HL-60 (cell line): Measurements from ENCODE around the gene POLN.

Experiments
- DNase-seq, 2 experiments: peaks; one replicate each; pipeline ENCODE4 v3.0.0-alpha.2; 2010 to 2020; ENCODE audit warnings: low read depth in 1 of 2, low spot score in 1 of 2
- H3K27ac ChIP-seq: fragments of 250-450 bp; sonication (Bioruptor Pico); replicated peaks from 2 replicates; pipeline ENCODE4 v1.5.1; 2020; ENCODE audit warnings: mild to moderate bottlenecking, moderate library complexity
- H3K27me3 ChIP-seq: fragments of 250-450 bp; sonication (Bioruptor Pico); 2 replicates; pipeline ENCODE4 v1.5.1; 2021; ENCODE audit warnings: mild to moderate bottlenecking, moderate library complexity; ENCODE audit not compliant: insufficient read depth, poor library complexity, severe bottlenecking
- H3K4me3 ChIP-seq: replicated peaks from 2 replicates; pipeline ENCODE4 v1.5.1; 2011; ENCODE audit warnings: mild to moderate bottlenecking, control low read depth, low read length; ENCODE audit not compliant: insufficient read depth
- CTCF ChIP-seq: IDR thresholded peaks from one replicate; pipeline ENCODE4 v1.5.1; 2011; ENCODE audit warnings: low read length, control low read depth, inconsistent platforms; ENCODE audit not compliant: insufficient read depth
- GABPA ChIP-seq: IDR thresholded peaks from 2 replicates; pipeline ENCODE4 v1.6.1; 2012; ENCODE audit warnings: low read depth
- POLR2AphosphoS5 ChIP-seq: IDR thresholded peaks from 2 replicates; pipeline ENCODE4 v1.6.1; 2012; ENCODE audit warnings: low read depth
- REST ChIP-seq: IDR thresholded peaks from 2 replicates; pipeline ENCODE4 v1.6.1; 2012; ENCODE audit warnings: low read depth; ENCODE audit not compliant: insufficient replicate concordance
- SPI1 ChIP-seq: IDR thresholded peaks from 2 replicates; pipeline ENCODE4 v1.6.1; 2012; ENCODE audit warnings: low read depth, mild to moderate bottlenecking, borderline replicate concordance

The POLN gene

GRCh38 chr4:2284161-2284933, 42.4 kb upstream of the POLN start:
- Histone ChIP-seq H3K27ac (no peak overlapping the region), H3K4me3 (no peak overlapping the region), H3K27me3 (no peaks in the 10 kb centered on the region)
- DNase-seq, result no peak
- TF ChIP-seq POLR2AphosphoS5, result no peak
- TF ChIP-seq CTCF, result no peak
- no peak for TF ChIP-seq REST
- no peak for TF ChIP-seq SPI1
- TF ChIP-seq GABPA, result no peak

- no peak overlapping the region for H3K27ac ChIP-seq
Measured at GRCh38 chr4:2283199-2283711, 41.3 kb upstream of the POLN start.

GRCh38 chr4:2281575-2282343, 39.8 kb upstream of the POLN start:
- peak in 1 of 2 experiments; percentile 38 for DNase-seq
- TF ChIP-seq POLR2AphosphoS5, result peak; percentile 34; the same call in 1 of the 2 replicates
- TF ChIP-seq REST, result no peak
- no peak overlapping the region for H3K27ac ChIP-seq
- no peak overlapping the region for H3K4me3 ChIP-seq
- no peaks in the 10 kb centered on the region for H3K27me3 ChIP-seq

More at GRCh38 chr4:2283199-2283711, 41.3 kb upstream of the POLN start:
- Histone ChIP-seq H3K4me3 (no peak overlapping the region), H3K27me3 (no peaks in the 10 kb centered on the region)
- TF ChIP-seq SPI1, result no peak
- no peak for TF ChIP-seq GABPA
- no peak for TF ChIP-seq CTCF
- DNase-seq, result no peak

- DNase-seq, result peak in 1 of 2 experiments; percentile 33
- TF ChIP-seq GABPA (no peak), POLR2AphosphoS5 (no peak)
- H3K27ac ChIP-seq, result no peak overlapping the region
Measured at GRCh38 chr4:2280531-2281300, 38.8 kb upstream of the POLN start.

More at GRCh38 chr4:2280531-2281300, 38.8 kb upstream of the POLN start:
- no peak overlapping the region for H3K4me3 ChIP-seq
- H3K27me3 ChIP-seq, result no peaks in the 10 kb centered on the region
